Caco-2 (cell line): ENCODE measurements around the gene PARD3B. TPM values are rescaled to one million over a fixed set of nuclear protein-coding genes. Genes with fewer than 3 reads are reported as not detected.

ENCODE experiments used
- BruUV-seq: library from RNA; stranded (reverse); fragments of 400-500 nt; replicated peaks from 2 replicates; lab custom pipeline; 2021; lab: Mats Ljungman, UMichigan
- CTCF ChIA-PET: fragments of 300-600 bp; sonication (Branson Sonifier 250); formaldehyde crosslinking; loops from one replicate; lab custom pipeline; 2022; ENCODE audit warnings: antibody characterized with exemption; lab: Charles Lee
- POLR2A ChIA-PET: fragments of 300-600 bp; sonication (Branson Sonifier 250); formaldehyde crosslinking; loops from one replicate; lab custom pipeline; 2022; ENCODE audit warnings: antibody characterized with exemption; lab: Charles Lee
- DNase-seq, 2 experiments: peaks; one replicate each; pipeline versions ENCODE4 v3.0.0 to v3.0.0-alpha.2; 2020 to 2022
- H3K27me3 ChIP-seq: replicated peaks from 2 replicates; pipeline ENCODE4 v1.6.0; 2011; ENCODE audit warnings: low read length; ENCODE audit not compliant: control insufficient read depth, insufficient read depth
- H3K36me3 ChIP-seq: 2 replicates; pipeline ENCODE4 v1.5.1; 2011; ENCODE audit warnings: low read length; ENCODE audit not compliant: control insufficient read depth, insufficient read depth
- H3K4me1 ChIP-seq: fragments of 250-450 bp; sonication (Bioruptor Pico); 2 replicates; pipeline ENCODE4 v1.5.1; 2020; ENCODE audit warnings: mild to moderate bottlenecking
- H3K4me3 ChIP-seq: 2 replicates; pipeline ENCODE4 v1.5.1; 2011; ENCODE audit warnings: low read depth, mild to moderate bottlenecking, control low read depth, low read length
- H3K9me3 ChIP-seq: fragments of 250-450 bp; sonication (Bioruptor Pico); 2 replicates; pipeline ENCODE4 v1.5.1; 2020; ENCODE audit warnings: mild to moderate bottlenecking, moderate library complexity
- H3K27ac Mint-ChIP-seq: one replicate; pipeline ENCODE4 v1.8.0; 2022; ENCODE audit warnings: mixed read lengths; ENCODE audit not compliant: unreplicated experiment
- H3K27me3 Mint-ChIP-seq: one replicate; pipeline ENCODE4 v1.8.0; 2022; ENCODE audit warnings: mixed read lengths; ENCODE audit not compliant: insufficient read depth, unreplicated experiment
- H3K36me3 Mint-ChIP-seq: one replicate; pipeline ENCODE4 v1.8.0; 2022; ENCODE audit warnings: mild to moderate bottlenecking, mixed read lengths; ENCODE audit not compliant: insufficient read depth, unreplicated experiment
- H3K4me1 Mint-ChIP-seq: one replicate; pipeline ENCODE4 v1.8.0; 2022; ENCODE audit warnings: low read depth, mixed read lengths; ENCODE audit not compliant: unreplicated experiment
- H3K4me3 Mint-ChIP-seq: one replicate; pipeline ENCODE4 v1.8.0; 2022; ENCODE audit warnings: mild to moderate bottlenecking, moderate library complexity, mixed read lengths; ENCODE audit not compliant: unreplicated experiment
- H3K9me3 Mint-ChIP-seq: one replicate; pipeline ENCODE4 v1.8.0; 2022; ENCODE audit warnings: mixed read lengths; ENCODE audit not compliant: unreplicated experiment
- CTCF ChIP-seq, 2 experiments: fragments of 200-600 bp in 1 of 2; IDR thresholded peaks; 1 replicate in 1 of 2; 2 replicates in 1 of 2; pipeline versions ENCODE4 v1.5.1 to v1.8.0; 2011 to 2022; ENCODE audit warnings: antibody characterized with exemption in 1 of 2, control low read depth in 1 of 2, inconsistent platforms in 1 of 2, low read depth in 1 of 2, low read length in 1 of 2, mild to moderate bottlenecking in 1 of 2, moderate library complexity in 1 of 2; ENCODE audit not compliant: insufficient read depth in 1 of 2, severe bottlenecking in 1 of 2, unreplicated experiment in 1 of 2
- intact Hi-C: fragments of 100-400 bp; cut with micrococcal nuclease; formaldehyde crosslinking; loops from one replicate; pipeline ENCODE4 v1.10.0; 2022; ENCODE audit not compliant: unreplicated experiment
- total RNA-seq: library from RNA; stranded (reverse); gene quantifications from 2 replicates; pipeline ENCODE4 v1.2.3, GENCODE V29; 2022

The PARD3B gene
- total RNA-seq, 1 experiment from 2014 or later = 68.9 TPM

- intact Hi-C loops = no loop called here
- Histone ChIP-seq H3K36me3 (no peaks in the 10 kb centered on the region), H3K9me3 (no peaks in the 10 kb centered on the region), H3K4me3 (no peak overlapping the region), H3K27me3 (no peaks in the 10 kb centered on the region), H3K4me1 (0 out of 2 replicates have a peak, but pooled peaks cover 1% of the 10 kb centered on the region)
- no TSS peak for BruUV-seq
- Mint-ChIP-seq H3K27ac (no peak overlapping the region), H3K9me3 (peaks cover 8% of the 10 kb centered on the region), H3K27me3 (no peaks in the 10 kb centered on the region), H3K36me3 (no peaks in the 10 kb centered on the region), H3K4me1 (no peaks in the 10 kb centered on the region), H3K4me3 (no peak overlapping the region)
- ChIA-PET CTCF (no interaction called here), POLR2A (no interaction called here)
- DNase-seq = no peak
- TF ChIP-seq CTCF (IDR thresholded peaks at IDR 0.05; ENCODE audit: insufficient read depth in 1 of 2, low read depth in 1 of 2, low read length in 1 of 2, severe bottlenecking in 1 of 2, unreplicated experiment in 1 of 2) = no peak
These were observed 47.0 kb upstream of the PARD3B start for GRCh38 chr2:204498291-204498690.

DNA sequence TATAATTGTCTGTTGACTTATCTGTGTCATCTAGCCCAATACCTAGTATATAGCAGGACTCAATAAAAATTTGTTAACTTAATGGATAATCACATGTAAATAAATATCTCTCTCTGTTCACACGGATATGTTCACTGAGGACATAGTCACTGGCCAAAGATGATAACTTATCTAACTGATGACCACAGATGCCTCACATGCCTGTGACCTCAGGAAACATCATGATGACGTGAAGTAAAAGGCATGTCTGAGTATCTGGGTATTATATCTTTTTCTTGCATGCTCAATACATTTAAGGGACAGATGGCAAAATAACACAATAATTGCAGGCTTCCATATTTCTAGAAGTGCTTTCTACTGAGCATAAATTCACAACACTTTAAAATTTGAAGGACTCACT is 41.4 kb upstream of the PARD3B start:
- no peaks in the 10 kb centered on the region for H3K27me3 Mint-ChIP-seq
- H3K36me3 Mint-ChIP-seq = no peaks in the 10 kb centered on the region
- no TSS peak for BruUV-seq
- H3K4me3 Mint-ChIP-seq = no peak overlapping the region
- Histone ChIP-seq H3K4me1 (peaks cover 23% of the 10 kb centered on the region), H3K9me3 (no peaks in the 10 kb centered on the region), H3K27me3 (no peaks in the 10 kb centered on the region), H3K36me3 (no peaks in the 10 kb centered on the region), H3K4me3 (no peak overlapping the region)
- peaks cover 14% of the 10 kb centered on the region for H3K4me1 Mint-ChIP-seq
- no peak for DNase-seq
- POLR2A ChIA-PET = no interaction called here
- no peak overlapping the region for H3K27ac Mint-ChIP-seq
- intact Hi-C loops = no loop called here
- no peak for TF ChIP-seq CTCF (IDR thresholded peaks at IDR 0.05; ENCODE audit: insufficient read depth in 1 of 2, low read depth in 1 of 2, low read length in 1 of 2, severe bottlenecking in 1 of 2, unreplicated experiment in 1 of 2)
- no peaks in the 10 kb centered on the region for H3K9me3 Mint-ChIP-seq
- CTCF ChIA-PET = no interaction called here

DNA sequence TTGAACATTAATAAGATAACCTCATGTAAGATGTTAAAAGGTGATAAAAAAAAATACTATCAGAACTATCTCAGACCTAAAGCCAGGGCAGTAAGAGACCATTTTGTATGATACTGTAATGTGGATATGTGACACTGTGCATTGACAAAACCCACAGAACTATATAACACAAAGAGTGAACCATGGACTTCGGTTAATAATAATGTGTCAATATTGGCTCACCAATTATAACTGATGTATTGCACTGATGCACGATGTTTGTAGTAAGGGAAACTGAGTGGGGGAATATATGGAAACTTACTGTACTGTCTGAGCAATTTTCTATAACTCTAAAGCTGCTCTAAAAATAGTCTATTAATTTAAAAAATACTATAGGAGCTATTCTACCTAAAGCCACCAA is 40.7 kb upstream of the PARD3B start:
- Histone ChIP-seq H3K27me3 (no peaks in the 10 kb centered on the region), H3K9me3 (no peaks in the 10 kb centered on the region), H3K4me1 (peaks cover 23% of the 10 kb centered on the region), H3K36me3 (no peaks in the 10 kb centered on the region), H3K4me3 (no peak overlapping the region)
- no TSS peak for BruUV-seq
- intact Hi-C loops = no loop called here
- H3K4me3 Mint-ChIP-seq = no peak overlapping the region
- no peaks in the 10 kb centered on the region for H3K36me3 Mint-ChIP-seq
- H3K27me3 Mint-ChIP-seq = no peaks in the 10 kb centered on the region
- no peaks in the 10 kb centered on the region for H3K9me3 Mint-ChIP-seq
- no peak for TF ChIP-seq CTCF (IDR thresholded peaks at IDR 0.05; ENCODE audit: insufficient read depth in 1 of 2, low read depth in 1 of 2, low read length in 1 of 2, severe bottlenecking in 1 of 2, unreplicated experiment in 1 of 2)
- H3K27ac Mint-ChIP-seq = no peak overlapping the region
- ChIA-PET POLR2A (no interaction called here), CTCF (interaction anchor here (0.6 kb wide), 1 partner anchor 187 kb away, joined by 3 read pairs; no protein-coding TSS in a partner anchor)
- peaks cover 14% of the 10 kb centered on the region for H3K4me1 Mint-ChIP-seq
- DNase-seq = no peak
